A549 (cell line): ENCODE measurements around the gene PSMA3. TPM values are rescaled to one million over a fixed set of nuclear protein-coding genes. Genes with fewer than 3 reads are reported as not detected.

ENCODE experiments used
- ATAC-seq, 2 experiments: fragments of 200-7000 bp in 1 of 2; fragments of >200 bp in 1 of 2; cut with Nextera tagmentation in 1 of 2; cut with Tn5 transposase in 1 of 2; 3 replicates each; pipeline versions ENCODE4 v1.8.0 to v1.9.1; 2018 to 2020; ENCODE audit warnings: mild to moderate bottlenecking in 1 of 2, moderate library complexity in 1 of 2
- CTCF ChIA-PET: fragments of 300-600 bp; sonication (Branson Sonifier 250); formaldehyde crosslinking; extraction: SDS; loops from one replicate; lab custom pipeline; 2021; ENCODE audit warnings: antibody characterized with exemption, inconsistent platforms; lab: Yijun Ruan, JAX
- POLR2A ChIA-PET: fragments of 350-600 bp; formaldehyde crosslinking; extraction: SDS; loops from one replicate; lab custom pipeline; 2021; ENCODE audit warnings: antibody characterized with exemption, inconsistent platforms; lab: Yijun Ruan, JAX
- DNase-seq, 2 experiments: peaks; one replicate each; pipeline versions ENCODE4 v3.0.0 to v3.0.0-alpha.2; 2011 to 2016; ENCODE audit warnings: low read depth in 1 of 2, low spot score in 1 of 2
- FAIRE-seq: peaks from 2 replicates; lab custom pipeline; 2011; peaks lifted over from hg19 to GRCh38; lab: Jason Lieb, UNC
- H3K27ac ChIP-seq, 2 experiments: fragments of >200 bp; sonication (Bioruptor Twin); formaldehyde crosslinking; 3 replicates each; pipeline ENCODE4 v1.5.1; 2016 to 2017
- H3K4me1 ChIP-seq: fragments of >200 bp; sonication (Bioruptor Twin); formaldehyde crosslinking; 3 replicates; pipeline ENCODE4 v1.6.1; 2016
- H3K4me2 ChIP-seq: fragments of >200 bp; sonication (Bioruptor Twin); formaldehyde crosslinking; 3 replicates; pipeline ENCODE4 v1.6.1; 2016
- H3K4me3 ChIP-seq: fragments of >200 bp; sonication (Bioruptor Twin); formaldehyde crosslinking; 3 replicates; pipeline ENCODE4 v1.5.1; 2016
- H3K9me3 ChIP-seq: fragments of >200 bp; sonication (Bioruptor Twin); formaldehyde crosslinking; 3 replicates; pipeline ENCODE4 v1.6.1; 2016
- ATOH8 ChIP-seq: fragments of 250-450 bp; sonication (Bioruptor Pico); IDR thresholded peaks from 2 replicates; pipeline ENCODE4 v1.5.0; 2020; ENCODE audit warnings: low read depth, mild to moderate bottlenecking, moderate library complexity
- BHLHE40 ChIP-seq: IDR thresholded peaks from 2 replicates; pipeline ENCODE4 v1.6.1; 2012; ENCODE audit warnings: low read depth, low read length, inconsistent platforms
- CHD2 ChIP-seq: fragments of 150-350 bp; IDR thresholded peaks from 2 replicates; pipeline ENCODE4 v1.6.1; 2014; ENCODE audit warnings: low read length; ENCODE audit not compliant: partially characterized antibody
- EHF ChIP-seq: fragments of 250-450 bp; sonication (Bioruptor Pico); IDR thresholded peaks from 2 replicates; pipeline ENCODE4 v1.5.0; 2020; ENCODE audit warnings: mild to moderate bottlenecking
- FOSB ChIP-seq: fragments of 250-450 bp; sonication (Bioruptor Pico); IDR thresholded peaks from 2 replicates; pipeline ENCODE4 v1.5.0; 2020; ENCODE audit warnings: mild to moderate bottlenecking, moderate library complexity
- FOXS1 ChIP-seq: fragments of 250-450 bp; sonication (Bioruptor Pico); IDR thresholded peaks from 2 replicates; pipeline ENCODE4 v1.5.0; 2020; ENCODE audit warnings: mild to moderate bottlenecking, moderate library complexity
- GATA3 ChIP-seq: IDR thresholded peaks from 2 replicates; pipeline ENCODE4 v1.6.1; 2012; ENCODE audit warnings: borderline replicate concordance
- HMGXB4 ChIP-seq: fragments of 250-450 bp; sonication (Bioruptor Pico); IDR thresholded peaks from 2 replicates; pipeline ENCODE4 v1.5.0; 2021; ENCODE audit warnings: mild to moderate bottlenecking, moderate library complexity, borderline replicate concordance
- HOXA7 ChIP-seq: fragments of 250-450 bp; sonication (Bioruptor Pico); IDR thresholded peaks from 2 replicates; pipeline ENCODE4 v1.5.0; 2020; ENCODE audit warnings: mild to moderate bottlenecking, moderate library complexity
- HOXB5 ChIP-seq: fragments of 250-450 bp; sonication (Bioruptor Pico); IDR thresholded peaks from 2 replicates; pipeline ENCODE4 v1.5.0; 2020; ENCODE audit warnings: mild to moderate bottlenecking, moderate library complexity
- MAFK ChIP-seq: fragments of 450-650 bp; IDR thresholded peaks from 2 replicates; pipeline ENCODE4 v1.6.1; 2014; ENCODE audit not compliant: partially characterized antibody
- MAZ ChIP-seq: fragments of 150-350 bp; IDR thresholded peaks from 2 replicates; pipeline ENCODE4 v1.6.1; 2014; ENCODE audit warnings: antibody characterized with exemption, low read depth, low read length, borderline replicate concordance
- MYC ChIP-seq: IDR thresholded peaks from 2 replicates; pipeline ENCODE4 v1.6.1; 2012; ENCODE audit warnings: mild to moderate bottlenecking, inconsistent platforms, low read length, improper control_type of control experiment, borderline replicate concordance
- NFE2L2 ChIP-seq: fragments of 150-350 bp; conservative IDR thresholded peaks from 2 replicates; pipeline ENCODE4 v1.6.1; 2014; ENCODE audit warnings: low read length
- NR3C1 ChIP-seq: fragments of >200 bp; sonication (Bioruptor Twin); formaldehyde crosslinking; IDR thresholded peaks from 3 replicates; pipeline ENCODE4 v1.6.1; 2017
- POLR2AphosphoS2 ChIP-seq: conservative IDR thresholded peaks from 2 replicates; pipeline ENCODE4 v1.6.1; 2012; ENCODE audit warnings: low read length, improper control_type of control experiment, inconsistent platforms
- RAD21 ChIP-seq, 2 experiments: fragments of >200 bp in 1 of 2; sonication (Bioruptor Twin) in 1 of 2; formaldehyde crosslinking in 1 of 2; IDR thresholded peaks in 1 of 2; conservative IDR thresholded peaks in 1 of 2; 2 replicates in 1 of 2; 3 replicates in 1 of 2; pipeline ENCODE4 v1.6.1; 2012 to 2018; ENCODE audit warnings: inconsistent platforms in 1 of 2
- RCOR1 ChIP-seq: fragments of 150-350 bp; IDR thresholded peaks from 2 replicates; pipeline ENCODE4 v1.6.1; 2014; ENCODE audit warnings: antibody characterized with exemption, low read length, low read depth
- SREBF2 ChIP-seq: fragments of 450-650 bp; IDR thresholded peaks from 2 replicates; pipeline ENCODE4 v1.6.1; 2014; ENCODE audit warnings: mild to moderate bottlenecking, moderate library complexity
- ZNF302 ChIP-seq: fragments of 250-450 bp; sonication (Bioruptor Pico); IDR thresholded peaks from 2 replicates; pipeline ENCODE4 v1.9.0; 2021; ENCODE audit warnings: inconsistent platforms, mild to moderate bottlenecking, moderate library complexity
- WGBS: methylation state at CpG from one replicate; pipeline ENCODE4 v1.1.6; 2017; ENCODE audit errors: missing lambda C conversion rate; 5-methylcytosine and 5-hydroxymethylcytosine counted together
- polyA plus RNA-seq, 4 experiments: library from polyadenylated mRNA; depleted of rRNA in 3 of 4; stranded (reverse); fragments of >200 nt; fragmentation: RNase III in 1 of 4; extraction: RNeasy Plus Mini Kit Qiagen cat#74134 plus additional on column Dnase treatment in 1 of 4; gene quantifications; 2 replicates in 3 of 4; 3 replicates in 1 of 4; pipeline ENCODE4 v1.2.3, GENCODE V29; 2011 to 2017
- TF ChIP-seq, protein P1 (sequence below): IDR thresholded peaks from 2 replicates; pipeline ENCODE4 v1.6.1; 2012
- TF ChIP-seq, protein P2 (sequence below): IDR thresholded peaks from 2 replicates; pipeline ENCODE4 v1.6.1; 2012
- TF ChIP-seq, protein P3 (sequence below): fragments of 450-650 bp; IDR thresholded peaks from 2 replicates; pipeline ENCODE4 v1.6.1; 2014; ENCODE audit warnings: antibody characterized with exemption

PSMA3 gene
- polyA plus RNA-seq, 2 of the 4 experiments (the other 2 are of a cell fraction) = 260 to 410 TPM

DNA sequence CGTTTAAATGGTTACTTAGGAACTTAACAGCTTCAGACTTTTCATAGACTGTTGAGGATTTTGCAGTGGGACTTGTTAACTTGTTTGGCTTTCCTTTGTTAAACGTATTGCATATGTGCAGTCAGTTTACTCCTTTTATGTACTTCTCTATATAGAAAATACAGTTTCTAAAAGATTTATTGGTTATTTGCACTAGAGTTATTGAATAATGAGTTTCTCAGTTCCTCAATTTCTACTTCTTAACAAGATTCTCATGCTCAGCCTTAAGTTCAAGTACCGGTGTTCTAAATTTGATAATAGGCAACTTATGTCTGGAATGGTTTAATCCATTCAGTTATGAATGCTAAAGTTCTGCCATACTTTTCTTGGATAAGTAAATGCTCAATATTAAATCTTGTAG, 919 bp downstream of the PSMA3 start:
- CTCF ChIA-PET = interaction anchor here (1.0 kb wide), 1 partner anchor 36 kb away, joined by 3 read pairs; no protein-coding TSS in a partner anchor
- peak overlapping the region; percentile 91 for H3K4me2 ChIP-seq
- POLR2A ChIA-PET = interaction anchor here (1.5 to 3.0 kb wide), 3 partner anchors 8 to 52 kb away, joined by 8 to 27 read pairs (median 20); partner anchors contain the start of genes ACTR10 and ARID4A
- no peak for TF ChIP-seq HOXB5 (CRISPR knock-in tag)
- no peak for TF ChIP-seq HOXA7
- TF ChIP-seq EHF (CRISPR knock-in tag) = no peak
- no peak for TF ChIP-seq NFE2L2
- TF ChIP-seq FOXS1 (CRISPR knock-in tag) = no peak
- TF ChIP-seq MYC = no peak
- peaks cover 27% of the 10 kb centered on the region for H3K4me1 ChIP-seq
- ATAC-seq (no peak), FAIRE-seq (no peak), DNase-seq (no peak)
- peak overlapping the region; percentile 60 for H3K4me3 ChIP-seq
- peak overlapping the region; percentile 84 to 98 for H3K27ac ChIP-seq
- no peaks in the 10 kb centered on the region for H3K9me3 ChIP-seq
- 1% methylated on average over 3 of the region's 3 CpGs for WGBS

- Histone ChIP-seq H3K9me3 (no peaks in the 10 kb centered on the region), H3K4me1 (peaks cover 16% of the 10 kb centered on the region; the same call in 2 of the 3 replicates), H3K27ac (no peak overlapping the region), H3K4me3 (no peak overlapping the region), H3K4me2 (no peak overlapping the region)
- DNase-seq (no peak), FAIRE-seq (no peak), ATAC-seq (no peak)
- TF ChIP-seq RCOR1 (no peak), ATOH8 (no peak), SREBF2 (no peak), MYC (no peak), HMGXB4 (CRISPR knock-in tag) (no peak)
- TF ChIP-seq, protein P1, sequence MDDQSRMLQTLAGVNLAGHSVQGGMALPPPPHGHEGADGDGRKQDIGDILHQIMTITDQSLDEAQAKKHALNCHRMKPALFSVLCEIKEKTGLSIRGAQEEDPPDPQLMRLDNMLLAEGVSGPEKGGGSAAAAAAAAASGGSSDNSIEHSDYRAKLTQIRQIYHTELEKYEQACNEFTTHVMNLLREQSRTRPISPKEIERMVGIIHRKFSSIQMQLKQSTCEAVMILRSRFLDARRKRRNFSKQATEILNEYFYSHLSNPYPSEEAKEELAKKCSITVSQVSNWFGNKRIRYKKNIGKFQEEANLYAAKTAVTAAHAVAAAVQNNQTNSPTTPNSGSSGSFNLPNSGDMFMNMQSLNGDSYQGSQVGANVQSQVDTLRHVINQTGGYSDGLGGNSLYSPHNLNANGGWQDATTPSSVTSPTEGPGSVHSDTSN = no peak
- POLR2A ChIA-PET = interaction anchor here (0.6 kb wide), 1 partner anchor 15 kb away, joined by 3 read pairs; no protein-coding TSS in a partner anchor
- 93% methylated on average over 8 of the region's 8 CpGs for WGBS
- CTCF ChIA-PET = no interaction called here
Measured at GRCh38 chr14:58249611-58250010, 5.0 kb downstream of the PSMA3 start.

DNA sequence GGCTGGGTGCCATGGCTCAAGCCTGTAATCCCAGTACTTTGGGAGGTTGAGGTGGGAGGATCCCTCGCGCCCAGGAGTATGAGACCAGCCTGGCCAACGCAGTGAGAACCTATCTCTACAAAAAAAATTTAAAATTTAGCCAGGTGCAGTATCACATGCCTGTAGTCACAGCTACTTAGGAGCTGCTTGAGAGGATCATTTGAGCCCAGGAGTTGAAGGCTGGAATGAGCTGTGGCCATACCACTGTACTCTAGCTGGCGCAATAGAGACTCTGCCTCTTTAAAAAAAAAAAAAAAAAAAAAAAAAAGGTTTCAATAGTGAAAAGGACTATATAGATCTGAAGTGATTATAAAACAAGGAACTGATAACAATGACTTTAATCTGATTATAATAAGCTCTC, 13.5 kb downstream of the PSMA3 start:
- POLR2A ChIA-PET = interaction anchor here (1.7 to 2.1 kb wide), 2 partner anchors 14 to 40 kb away, joined by 4 to 12 read pairs; partner anchors contain the start of genes ARID4A and PSMA3
- no peak for FAIRE-seq
- ATAC-seq = peak; percentile 69 to 75; a peak in 4 of 6 replicates

More for the DNA sequence above, 13.5 kb downstream of the PSMA3 start:
- TF ChIP-seq, protein P2, sequence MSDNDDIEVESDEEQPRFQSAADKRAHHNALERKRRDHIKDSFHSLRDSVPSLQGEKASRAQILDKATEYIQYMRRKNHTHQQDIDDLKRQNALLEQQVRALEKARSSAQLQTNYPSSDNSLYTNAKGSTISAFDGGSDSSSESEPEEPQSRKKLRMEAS = no peak
- TF ChIP-seq BHLHE40 (no peak), RAD21 (conservative IDR thresholded peaks at IDR 0.05 in 1 of 2, IDR thresholded peaks at IDR 0.05 in 1 of 2) (no peak), FOSB (CRISPR knock-in tag) (no peak), HMGXB4 (CRISPR knock-in tag) (no peak), HOXB5 (CRISPR knock-in tag) (no peak), ATOH8 (no peak), MAFK (no peak), CHD2 (no peak), NR3C1 (no peak), EHF (CRISPR knock-in tag) (no peak), ZNF302 (CRISPR knock-in tag) (no peak), GATA3 (no peak), POLR2AphosphoS2 (no peak), MAZ (no peak), SREBF2 (no peak), NFE2L2 (no peak)
- TF ChIP-seq, protein P3, sequence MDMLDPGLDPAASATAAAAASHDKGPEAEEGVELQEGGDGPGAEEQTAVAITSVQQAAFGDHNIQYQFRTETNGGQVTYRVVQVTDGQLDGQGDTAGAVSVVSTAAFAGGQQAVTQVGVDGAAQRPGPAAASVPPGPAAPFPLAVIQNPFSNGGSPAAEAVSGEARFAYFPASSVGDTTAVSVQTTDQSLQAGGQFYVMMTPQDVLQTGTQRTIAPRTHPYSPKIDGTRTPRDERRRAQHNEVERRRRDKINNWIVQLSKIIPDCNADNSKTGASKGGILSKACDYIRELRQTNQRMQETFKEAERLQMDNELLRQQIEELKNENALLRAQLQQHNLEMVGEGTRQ = no peak
- H3K4me1 ChIP-seq = no peaks in the 10 kb centered on the region
- no peak overlapping the region for H3K4me2 ChIP-seq
- no peak overlapping the region for H3K27ac ChIP-seq
- H3K4me3 ChIP-seq = no peak overlapping the region
- 98% methylated on average over 4 of the region's 4 CpGs for WGBS
- DNase-seq = no peak
- no peaks in the 10 kb centered on the region for H3K9me3 ChIP-seq
- CTCF ChIA-PET = interaction anchor here (1.7 kb wide), 1 partner anchor 18 kb away, joined by 3 read pairs; no protein-coding TSS in a partner anchor
